BE2C (cell line): Measurements from ENCODE around the gene NSMCE3.
A peak's percentile ranks its signal among the peaks of the same experiment; 100 is the strongest.

ENCODE experiments used
- DNase-seq: peaks from one replicate; pipeline ENCODE4 v3.0.0-alpha.2; 2020
- H3K27me3 ChIP-seq: fragments of 250-450 bp; sonication (Bioruptor Pico); 2 replicates; pipeline ENCODE4 v1.5.1; 2020; ENCODE audit warnings: mild to moderate bottlenecking
- H3K36me3 ChIP-seq: fragments of 250-450 bp; sonication (Bioruptor Pico); 2 replicates; pipeline ENCODE4 v1.5.1; 2020; ENCODE audit warnings: mild to moderate bottlenecking
- H3K4me1 ChIP-seq: fragments of 250-450 bp; sonication (Bioruptor Pico); 2 replicates; pipeline ENCODE4 v1.5.1; 2020
- H3K4me3 ChIP-seq: 2 replicates; pipeline ENCODE4 v1.5.1; 2011; ENCODE audit warnings: low read depth, low read length
- H3K9me3 ChIP-seq: fragments of 250-450 bp; sonication (Bioruptor Pico); 2 replicates; pipeline ENCODE4 v1.5.1; 2020
- TF ChIP-seq, protein P1 (sequence below): IDR thresholded peaks from 2 replicates; pipeline ENCODE4 v1.5.1; 2012; ENCODE audit warnings: mild to moderate bottlenecking, low read depth, low read length

Gene NSMCE3

DNA sequence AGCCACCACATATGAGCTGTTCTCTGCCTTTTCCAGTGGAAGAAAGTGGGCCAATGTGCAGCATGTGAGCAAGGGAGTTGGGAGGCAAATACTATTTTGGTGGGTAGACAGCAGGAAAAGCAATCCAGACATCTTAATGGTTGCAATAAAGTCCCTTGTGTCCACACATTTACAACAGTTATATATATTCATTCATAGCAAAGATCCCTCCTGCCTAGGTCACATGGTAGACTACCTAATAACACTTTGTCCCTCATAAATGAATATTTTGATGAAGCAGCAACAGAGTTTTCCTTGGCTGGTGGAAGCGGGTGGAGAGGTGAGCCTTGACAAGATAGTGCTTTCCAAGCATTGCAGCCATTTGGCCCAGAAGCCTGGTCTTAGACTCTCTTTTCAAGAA is 6.2 kb upstream of the NSMCE3 start:
- TF ChIP-seq, protein P1, sequence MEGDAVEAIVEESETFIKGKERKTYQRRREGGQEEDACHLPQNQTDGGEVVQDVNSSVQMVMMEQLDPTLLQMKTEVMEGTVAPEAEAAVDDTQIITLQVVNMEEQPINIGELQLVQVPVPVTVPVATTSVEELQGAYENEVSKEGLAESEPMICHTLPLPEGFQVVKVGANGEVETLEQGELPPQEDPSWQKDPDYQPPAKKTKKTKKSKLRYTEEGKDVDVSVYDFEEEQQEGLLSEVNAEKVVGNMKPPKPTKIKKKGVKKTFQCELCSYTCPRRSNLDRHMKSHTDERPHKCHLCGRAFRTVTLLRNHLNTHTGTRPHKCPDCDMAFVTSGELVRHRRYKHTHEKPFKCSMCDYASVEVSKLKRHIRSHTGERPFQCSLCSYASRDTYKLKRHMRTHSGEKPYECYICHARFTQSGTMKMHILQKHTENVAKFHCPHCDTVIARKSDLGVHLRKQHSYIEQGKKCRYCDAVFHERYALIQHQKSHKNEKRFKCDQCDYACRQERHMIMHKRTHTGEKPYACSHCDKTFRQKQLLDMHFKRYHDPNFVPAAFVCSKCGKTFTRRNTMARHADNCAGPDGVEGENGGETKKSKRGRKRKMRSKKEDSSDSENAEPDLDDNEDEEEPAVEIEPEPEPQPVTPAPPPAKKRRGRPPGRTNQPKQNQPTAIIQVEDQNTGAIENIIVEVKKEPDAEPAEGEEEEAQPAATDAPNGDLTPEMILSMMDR = no peak
- H3K36me3 ChIP-seq = no peaks in the 10 kb centered on the region
- H3K4me1 ChIP-seq = no peaks in the 10 kb centered on the region
- no peaks in the 10 kb centered on the region for H3K9me3 ChIP-seq
- H3K4me3 ChIP-seq = no peak overlapping the region
- no peak for DNase-seq
- H3K27me3 ChIP-seq = no peaks in the 10 kb centered on the region

GRCh38 chr15:29274946-29275345 is 5.3 kb upstream of the NSMCE3 start:
- DNase-seq = no peak
- Histone ChIP-seq H3K4me1 (no peaks in the 10 kb centered on the region), H3K9me3 (no peaks in the 10 kb centered on the region), H3K4me3 (no peak overlapping the region), H3K27me3 (no peaks in the 10 kb centered on the region), H3K36me3 (no peaks in the 10 kb centered on the region)
- TF ChIP-seq, protein P1 = no peak

- no peak overlapping the region for H3K4me3 ChIP-seq
- DNase-seq = no peak
These were observed 2.6 kb upstream of the NSMCE3 start for GRCh38 chr15:29272219-29272618.

DNA sequence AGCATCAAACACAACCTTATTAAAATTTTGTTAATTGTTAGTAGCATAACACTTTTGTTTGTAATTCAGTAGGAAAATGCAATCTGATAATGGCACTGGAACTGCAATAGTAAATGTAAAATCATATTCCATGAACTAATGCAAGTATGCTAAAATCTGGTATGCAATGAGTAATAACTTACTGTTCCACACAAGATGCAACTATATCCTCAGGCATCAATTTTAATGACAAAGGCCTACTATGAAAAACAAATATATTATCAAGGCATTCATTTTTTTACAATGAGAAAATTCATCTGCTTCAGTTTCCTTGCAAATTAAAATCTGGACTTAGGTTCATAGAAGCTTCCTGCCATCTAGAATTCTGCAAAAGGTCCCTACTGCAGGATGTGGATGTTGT is 1.4 kb upstream of the NSMCE3 start:
- TF ChIP-seq, protein P1 = no peak
- no peaks in the 10 kb centered on the region for H3K27me3 ChIP-seq
- DNase-seq = no peak
- H3K4me3 ChIP-seq = no peak overlapping the region
- H3K36me3 ChIP-seq = no peaks in the 10 kb centered on the region
- H3K4me1 ChIP-seq = no peaks in the 10 kb centered on the region
- H3K9me3 ChIP-seq = no peaks in the 10 kb centered on the region

More at GRCh38 chr15:29272219-29272618, 2.6 kb upstream of the NSMCE3 start:
- TF ChIP-seq, protein P1 = no peak
- no peaks in the 10 kb centered on the region for H3K9me3 ChIP-seq
- no peaks in the 10 kb centered on the region for H3K36me3 ChIP-seq
- no peaks in the 10 kb centered on the region for H3K27me3 ChIP-seq
- no peaks in the 10 kb centered on the region for H3K4me1 ChIP-seq

DNA sequence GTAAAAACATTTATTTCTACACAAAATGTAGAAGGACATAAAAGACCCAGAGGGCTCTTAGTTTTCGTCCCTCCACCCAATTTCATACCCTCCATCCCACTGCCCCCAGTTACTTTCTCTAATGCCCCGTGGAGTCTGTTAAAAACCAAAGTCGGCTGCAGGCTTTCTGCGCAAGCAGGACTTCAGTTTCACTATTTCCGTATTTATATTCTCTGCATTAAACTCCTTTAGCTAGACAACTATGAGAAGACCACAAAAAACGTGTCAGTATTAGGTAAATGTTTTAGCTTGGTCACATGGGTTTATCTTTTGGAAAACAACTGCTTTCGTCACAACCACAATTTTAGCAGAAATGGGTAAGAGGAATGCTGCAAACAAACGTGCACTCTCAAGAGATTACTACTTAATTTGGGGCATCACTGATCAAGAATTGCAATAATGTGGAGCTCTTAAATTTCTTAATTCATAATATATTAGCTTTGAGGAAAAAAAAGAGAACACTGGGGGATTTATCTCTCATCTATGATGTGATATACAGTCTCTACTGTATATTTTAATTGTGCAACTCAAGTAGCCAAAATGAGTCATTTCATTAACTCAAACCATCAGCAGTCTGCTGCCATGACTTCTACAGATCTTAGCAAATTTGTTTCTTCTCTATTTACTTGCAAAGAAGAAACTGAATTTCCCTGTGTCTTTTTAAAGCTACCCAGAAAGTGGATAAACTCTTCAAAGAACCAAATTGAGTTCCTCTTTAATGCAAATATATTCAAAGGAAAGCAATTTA is 740 bp upstream of the NSMCE3 start:
- no peaks in the 10 kb centered on the region for H3K36me3 ChIP-seq
- H3K4me3 ChIP-seq = peak overlapping the region; percentile 97
- H3K9me3 ChIP-seq = no peaks in the 10 kb centered on the region
- H3K4me1 ChIP-seq = no peaks in the 10 kb centered on the region
- TF ChIP-seq, protein P1 = no peak
- no peak for DNase-seq
- H3K27me3 ChIP-seq = no peaks in the 10 kb centered on the region

- DNase-seq = peak; percentile 8
- H3K9me3 ChIP-seq = no peaks in the 10 kb centered on the region
- TF ChIP-seq, protein P1 = no peak
- H3K36me3 ChIP-seq = no peaks in the 10 kb centered on the region
- H3K4me3 ChIP-seq = peak overlapping the region; percentile 97
- H3K4me1 ChIP-seq = no peaks in the 10 kb centered on the region
- H3K27me3 ChIP-seq = no peaks in the 10 kb centered on the region
These were observed 727 bp downstream of the NSMCE3 start for GRCh38 chr15:29268706-29269484.
